Stomach (tissue), 4 donors: ENCODE results near the gene ZNF593OS.

Source experiments
- EP300 ChIP-seq: sonication (generic); formaldehyde crosslinking; IDR thresholded peaks from one replicate; pipeline ENCODE4 v1.6.1; 2017; ENCODE audit warnings: antibody characterized with exemption
- POLR2AphosphoS5 ChIP-seq, 3 donors: sonication (generic); formaldehyde crosslinking; IDR thresholded peaks; one replicate each; pipeline ENCODE4 v1.6.1; 2016; ENCODE audit warnings: antibody characterized with exemption in 3 of 3
- TF ChIP-seq, protein P1 (sequence below), 7 experiments: fragments of 450-650 bp in 4 of 7; fragments of 200-600 bp in 3 of 7; sonication (generic) in 3 of 7; IDR thresholded peaks; one replicate each; pipeline ENCODE4 v1.5.1; 2016 to 2019; ENCODE audit warnings: antibody characterized with exemption in 7 of 7, control low read depth in 2 of 7, mild to moderate bottlenecking in 1 of 7

GRCh38 chr1:26164036-26164860 is 7.4 kb downstream of the ZNF593OS start:
- TF ChIP-seq EP300, result no peak
- TF ChIP-seq POLR2AphosphoS5 (IDR thresholded peaks at IDR 0.05), result no peak
- TF ChIP-seq, protein P1, sequence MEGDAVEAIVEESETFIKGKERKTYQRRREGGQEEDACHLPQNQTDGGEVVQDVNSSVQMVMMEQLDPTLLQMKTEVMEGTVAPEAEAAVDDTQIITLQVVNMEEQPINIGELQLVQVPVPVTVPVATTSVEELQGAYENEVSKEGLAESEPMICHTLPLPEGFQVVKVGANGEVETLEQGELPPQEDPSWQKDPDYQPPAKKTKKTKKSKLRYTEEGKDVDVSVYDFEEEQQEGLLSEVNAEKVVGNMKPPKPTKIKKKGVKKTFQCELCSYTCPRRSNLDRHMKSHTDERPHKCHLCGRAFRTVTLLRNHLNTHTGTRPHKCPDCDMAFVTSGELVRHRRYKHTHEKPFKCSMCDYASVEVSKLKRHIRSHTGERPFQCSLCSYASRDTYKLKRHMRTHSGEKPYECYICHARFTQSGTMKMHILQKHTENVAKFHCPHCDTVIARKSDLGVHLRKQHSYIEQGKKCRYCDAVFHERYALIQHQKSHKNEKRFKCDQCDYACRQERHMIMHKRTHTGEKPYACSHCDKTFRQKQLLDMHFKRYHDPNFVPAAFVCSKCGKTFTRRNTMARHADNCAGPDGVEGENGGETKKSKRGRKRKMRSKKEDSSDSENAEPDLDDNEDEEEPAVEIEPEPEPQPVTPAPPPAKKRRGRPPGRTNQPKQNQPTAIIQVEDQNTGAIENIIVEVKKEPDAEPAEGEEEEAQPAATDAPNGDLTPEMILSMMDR (IDR thresholded peaks at IDR 0.05), result peak in 3 of 7 experiments; percentile 60 to 81 (median 65)
